Esophagus (tissue), 2 donors: ENCODE measurements around the gene ZNF74. TPM values are rescaled to one million over a fixed set of nuclear protein-coding genes. Genes with fewer than 3 reads are reported as not detected.
"Not testable (repeated sequence)": the region's sequence is repeated elsewhere in the genome, so short reads cannot be mapped to it uniquely, and the experiment has no call there.

Experiments
- H3K27ac ChIP-seq, 2 donors: one replicate each; pipeline ENCODE4 v1.5.1; 2013; ENCODE audit warnings: low read depth in 2 of 2, mild to moderate bottlenecking in 2 of 2, inconsistent platforms in 1 of 2, low read length in 1 of 2, moderate library complexity in 1 of 2
- H3K27me3 ChIP-seq, 2 donors: one replicate each; pipeline ENCODE4 v1.6.1; 2013; ENCODE audit warnings: low read length in 2 of 2, control low read depth in 1 of 2, mild to moderate bottlenecking in 1 of 2; ENCODE audit not compliant: insufficient read depth in 2 of 2, control insufficient read depth in 1 of 2
- H3K36me3 ChIP-seq, 2 donors: one replicate each; pipeline ENCODE4 v1.6.1; 2013; ENCODE audit warnings: low read length in 1 of 2; ENCODE audit not compliant: control insufficient read depth in 2 of 2, insufficient read depth in 2 of 2
- H3K4me1 ChIP-seq, 2 donors: one replicate each; pipeline ENCODE4 v1.6.1; 2013; ENCODE audit warnings: low read length in 1 of 2; ENCODE audit not compliant: control insufficient read depth in 2 of 2, insufficient read depth in 2 of 2
- H3K4me3 ChIP-seq, 2 donors: one replicate each; pipeline ENCODE4 v1.5.1; 2013; ENCODE audit warnings: low read length in 2 of 2, mild to moderate bottlenecking in 2 of 2, low read depth in 1 of 2, moderate library complexity in 1 of 2
- H3K9me3 ChIP-seq, 2 donors: one replicate each; pipeline ENCODE4 v1.6.1; 2013; ENCODE audit warnings: mild to moderate bottlenecking in 2 of 2, low read depth in 1 of 2, low read length in 1 of 2, moderate library complexity in 1 of 2; ENCODE audit not compliant: control insufficient read depth in 2 of 2, insufficient read depth in 1 of 2
- WGBS, 2 donors: extraction: QIAGEN DNeasy Blood & Tissue Kit; methylation state at CpG; one replicate each; pipeline ENCODE4 v1.1.7; 2013; 5-methylcytosine and 5-hydroxymethylcytosine counted together
- polyA plus RNA-seq, 2 donors: library from polyadenylated mRNA; stranded (reverse); fragments of 200-250 nt; gene quantifications; one replicate each; pipeline ENCODE4 v1.2.3, GENCODE V29; 2013
- donor health status: healthy with polysubstance abuse.
- donor health status: Bipolar disorder and iron deficiency.

ZNF74 gene
- polyA plus RNA-seq, result 1 to 10 TPM; 3.8 to 4.0 TPM

DNA sequence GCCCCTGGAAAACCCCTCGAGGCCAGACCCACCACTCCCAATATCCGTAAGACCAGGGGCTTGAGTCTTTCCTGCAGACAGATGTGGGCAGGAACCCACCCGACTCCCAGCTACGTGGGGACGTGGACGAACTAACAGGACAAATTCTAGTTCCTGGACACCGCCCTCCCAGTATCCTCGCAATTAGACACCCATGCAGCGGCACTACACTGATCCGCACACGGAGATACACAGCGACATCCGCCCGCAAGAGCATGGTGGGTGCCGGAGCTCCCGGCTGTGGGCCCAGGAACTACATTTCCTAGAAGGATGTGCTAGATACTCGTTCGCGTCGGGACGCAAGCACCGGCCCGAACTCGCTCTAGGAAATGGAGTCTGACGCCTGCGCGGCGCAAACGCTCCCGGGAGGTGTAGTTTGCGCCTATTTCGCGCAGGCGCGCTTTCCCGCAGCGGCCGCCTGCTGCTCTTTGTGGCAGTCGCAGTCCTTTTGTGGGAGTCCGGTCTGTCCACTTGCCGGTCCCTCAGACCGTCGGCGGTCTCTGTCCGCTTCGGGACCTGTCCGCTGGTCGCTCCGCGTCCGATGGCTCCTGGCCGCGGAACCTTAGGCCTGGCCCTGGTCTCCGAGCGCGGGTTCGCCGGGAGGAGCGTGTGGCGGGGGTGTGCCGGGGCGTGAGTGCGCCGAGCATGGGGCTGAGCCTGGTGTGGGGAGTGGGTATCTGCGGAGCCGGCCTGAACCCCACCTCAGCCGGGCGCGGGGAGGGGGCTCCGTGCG lies at the start of gene ZNF74:
TSS of gene ZNF74 (plus strand) at position 447 of the 772 bp plus-strand sequence. CDS start 478 bp downstream, outside the sequence.
- Histone ChIP-seq H3K36me3 (no peaks in the 10 kb centered on the region), H3K27ac (peak within 1 kb of the TSS; percentile 75 to 79), H3K4me1 (peaks cover 0 to 13% of the 10 kb centered on the region in 2 donors), H3K4me3 (peak within 1 kb of the TSS; percentile 75 to 94), H3K9me3 (no peaks in the 10 kb centered on the region), H3K27me3 (no peaks in the 10 kb centered on the region)
- 1% methylated on average over 71 of the region's 71 CpGs for WGBS, 2 donors

DNA sequence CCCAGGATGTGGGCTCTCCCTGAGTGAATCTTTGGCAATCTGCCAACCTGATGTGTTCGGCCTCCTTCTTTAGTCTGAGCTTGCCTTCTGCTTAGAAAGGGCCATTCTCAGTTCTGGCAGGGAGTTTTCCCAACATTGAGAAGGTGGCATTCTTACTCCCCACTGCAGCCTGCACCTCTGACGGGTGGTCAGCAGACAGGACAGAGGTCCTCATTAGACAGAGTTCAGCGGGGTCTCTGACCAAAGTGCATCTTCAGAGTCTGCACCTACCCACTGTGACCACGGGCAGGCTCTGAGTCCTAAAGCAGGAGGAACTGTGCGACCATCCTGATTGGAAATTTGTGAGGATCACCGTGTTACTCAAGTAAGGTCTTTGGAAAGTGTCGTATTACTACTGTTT lies 47.4 kb upstream of the ZNF74 start:
- not testable (repeated sequence) for H3K4me3 ChIP-seq, H3K9me3 ChIP-seq, H3K36me3 ChIP-seq, H3K27ac ChIP-seq, H3K4me1 ChIP-seq, H3K27me3 ChIP-seq
- WGBS, 2 donors, result 72 to 76% methylated on average over 3 to 4 of the region's 7 CpGs

DNA sequence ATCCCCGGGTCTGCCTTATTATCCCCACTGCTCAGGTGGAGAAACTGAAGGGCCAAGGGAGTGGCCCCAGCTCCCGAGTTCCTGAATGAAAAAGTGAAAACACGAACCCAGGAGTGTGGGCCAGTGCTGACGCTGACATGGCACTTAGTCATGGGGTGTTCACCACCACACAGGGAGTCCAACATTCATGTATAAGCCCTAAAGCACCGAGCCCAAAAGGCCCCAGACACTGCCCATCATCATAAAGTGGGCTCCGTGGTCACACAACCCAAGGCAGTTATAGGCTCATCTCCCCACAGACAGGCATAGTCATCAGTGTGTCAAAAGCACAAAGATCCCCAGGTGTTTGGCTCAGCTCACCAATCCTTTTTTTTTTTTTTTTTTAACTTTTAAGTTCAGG lies 41.4 kb upstream of the ZNF74 start:
- not testable (repeated sequence) for H3K4me3 ChIP-seq, H3K27ac ChIP-seq, H3K4me1 ChIP-seq, H3K36me3 ChIP-seq, H3K27me3 ChIP-seq, H3K9me3 ChIP-seq
- 62 to 64% methylated on average over 5 to 6 of the region's 6 CpGs for WGBS, 2 donors

DNA sequence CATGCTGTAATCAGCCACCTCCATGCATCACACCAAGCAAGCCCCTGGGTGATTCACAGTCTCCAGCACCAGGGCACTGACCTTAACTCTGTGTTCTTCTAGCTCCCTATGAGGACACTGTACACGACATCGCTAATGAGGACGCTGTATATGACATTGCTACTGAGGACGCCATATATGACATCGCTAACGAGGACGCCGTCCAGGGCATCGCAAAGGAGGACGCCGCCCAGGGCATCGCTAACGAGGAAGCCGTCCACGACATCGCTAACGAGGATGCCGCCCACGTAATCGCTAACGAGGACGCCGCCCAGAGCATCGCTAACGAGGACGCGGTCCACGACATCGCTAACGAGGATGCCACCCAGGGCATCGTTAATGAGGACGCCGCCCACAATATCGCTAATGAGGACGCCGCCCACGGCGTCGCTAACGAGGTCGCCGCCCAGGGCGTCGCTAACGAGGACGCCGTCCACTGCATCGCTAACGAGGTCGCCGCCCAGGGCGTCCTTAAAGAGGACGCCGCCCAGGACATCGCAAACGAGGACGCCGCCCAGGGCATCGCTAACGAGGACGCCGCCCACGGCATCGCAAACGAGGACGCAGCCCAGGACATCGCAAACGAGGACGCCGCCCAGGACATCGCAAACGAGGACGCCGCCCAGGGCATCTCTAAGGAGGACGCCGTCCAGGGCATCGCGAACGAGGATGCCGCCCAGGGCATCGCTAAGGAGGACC lies 39.5 kb upstream of the ZNF74 start:
- Histone ChIP-seq H3K4me1 (no peaks in the 10 kb centered on the region), H3K27ac (no peak overlapping the region), H3K9me3 (no peaks in the 10 kb centered on the region), H3K36me3 (no peaks in the 10 kb centered on the region), H3K4me3 (no peak overlapping the region), H3K27me3 (no peaks in the 10 kb centered on the region)
- 95 to 96% methylated on average over 81 of the region's 81 CpGs for WGBS, 2 donors

DNA sequence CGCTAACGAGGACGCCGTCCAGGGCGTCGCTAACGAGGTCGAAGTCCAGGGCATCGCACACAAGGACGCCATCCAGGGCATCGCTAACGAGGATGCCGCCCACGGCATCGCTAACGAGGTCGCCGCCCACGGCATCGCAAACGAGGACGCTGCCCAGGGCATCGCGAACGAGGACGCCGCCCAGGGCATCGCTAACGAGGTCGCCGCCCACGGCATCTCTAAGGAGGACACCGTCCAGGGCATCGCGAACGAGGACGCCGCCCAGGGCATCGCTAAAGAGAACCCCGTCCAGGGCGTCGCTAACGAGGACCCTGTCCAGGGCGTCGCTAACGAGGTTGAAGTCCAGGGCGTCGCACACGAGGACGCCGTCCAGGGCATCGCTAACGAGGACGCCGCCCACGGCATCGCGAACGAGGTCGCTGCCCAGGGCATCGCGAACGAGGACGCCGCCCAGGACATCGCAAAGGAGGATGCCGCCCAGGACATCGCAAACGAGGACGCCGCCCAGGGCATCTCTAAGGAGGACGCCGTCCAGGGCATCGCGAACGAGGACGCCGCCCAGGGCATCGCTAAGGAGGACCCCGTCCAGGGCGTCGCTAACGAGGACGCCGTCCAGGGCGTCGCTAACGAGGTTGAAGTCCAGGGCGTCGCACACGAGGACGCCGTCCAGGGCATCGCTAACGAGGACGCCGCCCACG lies 37.9 kb upstream of the ZNF74 start:
- H3K4me1 ChIP-seq, H3K27me3 ChIP-seq, H3K36me3 ChIP-seq, H3K4me3 ChIP-seq, H3K27ac ChIP-seq, H3K9me3 ChIP-seq: not testable (repeated sequence)
- 96% methylated on average over 89 to 97 of the region's 98 CpGs for WGBS, 2 donors

DNA sequence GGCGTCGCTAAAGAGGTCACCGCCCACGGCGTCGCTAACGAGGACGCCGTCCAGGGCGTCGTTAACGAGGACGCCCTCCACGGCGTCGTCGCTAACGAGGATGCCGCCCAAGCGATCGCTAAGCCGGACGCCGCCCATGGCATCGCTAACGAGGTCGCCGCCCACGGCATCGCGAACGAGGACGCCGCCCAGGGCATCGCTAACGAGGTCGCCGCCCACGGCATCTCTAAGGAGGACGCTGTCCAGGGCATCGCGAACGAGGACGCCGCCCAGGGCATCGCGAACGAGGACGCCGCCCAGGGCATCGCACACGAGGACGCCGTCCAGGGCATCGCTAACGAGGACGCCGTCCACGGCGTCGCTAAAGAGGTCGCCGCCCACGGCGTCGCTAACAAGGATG lies 37.0 kb upstream of the ZNF74 start:
- not testable (repeated sequence) for H3K4me3 ChIP-seq, H3K9me3 ChIP-seq, H3K27me3 ChIP-seq, H3K36me3 ChIP-seq, H3K4me1 ChIP-seq, H3K27ac ChIP-seq
- WGBS, 2 donors, result 96 to 97% methylated on average over 43 to 66 of the region's 66 CpGs

DNA sequence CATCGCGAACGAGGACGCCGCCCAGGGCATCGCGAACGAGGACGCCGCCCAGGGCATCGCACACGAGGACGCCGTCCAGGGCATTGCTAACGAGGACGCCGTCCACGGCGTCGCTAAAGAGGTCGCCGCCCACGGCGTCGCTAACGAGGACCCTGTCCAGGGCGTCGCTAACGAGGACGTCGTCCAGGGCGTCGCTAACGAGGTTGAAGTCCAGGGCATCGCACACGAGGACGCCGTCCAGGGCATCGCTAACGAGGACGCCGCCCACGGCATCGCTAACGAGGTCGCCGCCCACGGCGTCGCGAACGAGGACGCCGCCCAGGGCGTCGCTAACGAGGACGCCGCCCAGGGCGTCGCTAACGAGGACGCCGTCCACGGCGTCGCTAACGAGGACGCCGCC lies 36.0 kb upstream of the ZNF74 start:
- not testable (repeated sequence) for H3K9me3 ChIP-seq, H3K4me3 ChIP-seq, H3K27ac ChIP-seq, H3K4me1 ChIP-seq, H3K36me3 ChIP-seq, H3K27me3 ChIP-seq
- WGBS, 2 donors, result 93 to 98% methylated on average over 46 to 57 of the region's 70 CpGs

DNA sequence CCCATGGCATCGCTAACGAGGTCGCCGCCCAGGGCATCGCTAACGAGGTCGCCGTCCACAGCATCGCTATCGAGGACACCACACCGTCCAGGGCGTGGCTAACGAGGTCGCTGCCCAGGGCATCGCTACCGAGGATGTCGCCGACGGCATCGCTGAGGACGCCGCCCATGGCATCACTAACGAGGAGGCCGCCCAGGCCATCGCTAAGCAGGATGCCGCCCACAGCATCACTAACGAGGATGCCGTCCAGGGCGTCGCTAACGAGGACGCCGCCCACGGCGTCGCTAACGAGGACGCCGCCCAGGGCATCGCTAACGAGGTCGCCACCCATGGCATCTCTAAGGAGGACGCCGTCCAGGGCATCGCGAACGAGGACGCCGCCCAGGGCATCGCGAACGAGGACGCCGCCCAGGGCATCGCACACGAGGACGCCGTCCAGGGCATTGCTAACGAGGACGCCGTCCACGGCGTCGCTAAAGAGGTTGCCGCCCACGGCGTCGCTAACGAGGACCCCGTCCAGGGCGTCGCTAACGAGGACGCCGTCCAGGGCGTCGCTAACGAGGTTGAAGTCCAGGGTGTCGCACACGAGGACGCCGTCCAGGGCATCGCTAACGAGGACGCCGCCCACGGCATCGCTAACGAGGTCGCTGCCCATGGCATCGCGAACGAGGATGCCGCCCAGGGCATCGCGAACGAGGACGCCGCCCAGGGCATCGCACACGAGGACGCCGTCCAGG lies 35.3 kb upstream of the ZNF74 start:
- WGBS, 2 donors, result 95 to 97% methylated on average over 51 to 103 of the region's 103 CpGs
- not testable (repeated sequence) for H3K27ac ChIP-seq, H3K36me3 ChIP-seq, H3K9me3 ChIP-seq, H3K4me1 ChIP-seq, H3K27me3 ChIP-seq, H3K4me3 ChIP-seq

DNA sequence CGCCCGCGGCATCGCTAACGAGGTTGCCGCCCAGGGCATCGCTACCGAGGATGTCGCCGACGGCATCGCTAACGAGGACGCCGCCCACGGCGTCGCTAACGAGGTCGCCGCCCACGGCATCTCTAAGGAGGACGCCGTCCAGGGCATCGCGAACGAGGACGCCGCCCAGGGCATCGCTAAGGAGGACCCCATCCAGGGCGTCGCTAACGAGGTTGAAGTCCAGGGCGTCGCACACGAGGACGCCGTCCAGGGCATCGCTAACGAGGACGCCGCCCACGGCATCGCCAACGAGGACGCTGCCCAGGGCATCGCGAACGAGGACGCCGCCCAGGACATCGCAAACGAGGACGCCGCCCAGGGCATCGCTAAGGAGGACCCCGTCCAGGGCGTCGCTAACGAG lies 33.7 kb upstream of the ZNF74 start:
- H3K4me3 ChIP-seq, H3K4me1 ChIP-seq, H3K27me3 ChIP-seq, H3K27ac ChIP-seq, H3K36me3 ChIP-seq, H3K9me3 ChIP-seq: not testable (repeated sequence)
- WGBS, 2 donors, result 95% methylated on average over 58 to 60 of the region's 60 CpGs
